Activated CD8-positive, alpha-beta T cell treated with anti-CD3 and anti-CD28 coated beads, Interleukin-2, amount 10 ng/mL, durations not matched to agents 7 days and 5 days (primary cell): ENCODE results near the gene DCX. TPM values are rescaled to one million over a fixed set of nuclear protein-coding genes. Genes with fewer than 3 reads are reported as not detected.
"Not testable (repeated sequence)": the region's sequence is repeated elsewhere in the genome, so short reads cannot be mapped to it uniquely, and the experiment has no call there.

Experiments
- ATAC-seq: fragments of 150-1000 bp; cut with Tn5 transposase; one replicate; pipeline ENCODE4 v1.10.0; 2021; ENCODE audit warnings: moderate library complexity
- CTCF ChIA-PET: fragments of 350-600 bp; sonication (Branson Sonifier 250); formaldehyde crosslinking; loops from one replicate; lab custom pipeline; 2021; ENCODE audit warnings: antibody characterized with exemption; lab: Charles Lee
- POLR2A ChIA-PET: fragments of 350-600 bp; sonication (Branson Sonifier 250); formaldehyde crosslinking; loops from one replicate; lab custom pipeline; 2021; ENCODE audit warnings: antibody characterized with exemption; lab: Charles Lee
- DNase-seq: peaks from one replicate; pipeline ENCODE4 v3.0.0-alpha.2; 2020
- H3K27ac Mint-ChIP-seq: one replicate; pipeline ENCODE4 v1.8.0; 2021; ENCODE audit warnings: mild to moderate bottlenecking, mixed read lengths
- H3K27me3 Mint-ChIP-seq: one replicate; pipeline ENCODE4 v1.8.0; 2021; ENCODE audit warnings: low read depth, mixed read lengths
- H3K36me3 Mint-ChIP-seq: one replicate; pipeline ENCODE4 v1.8.0; 2021; ENCODE audit warnings: low read depth, mixed read lengths
- H3K4me1 Mint-ChIP-seq: one replicate; pipeline ENCODE4 v1.8.0; 2021; ENCODE audit warnings: low read depth, mixed read lengths
- H3K4me3 Mint-ChIP-seq: one replicate; pipeline ENCODE4 v1.8.0; 2021; ENCODE audit warnings: mild to moderate bottlenecking, mixed read lengths
- H3K9me3 Mint-ChIP-seq: one replicate; pipeline ENCODE4 v1.8.0; 2022; ENCODE audit warnings: mixed read lengths; ENCODE audit not compliant: insufficient read depth
- total RNA-seq, 2 experiments: library from RNA; stranded (reverse); gene quantifications; one replicate each; pipeline ENCODE4 v1.2.3, GENCODE V29; 2021

DCX gene
- total RNA-seq, 2 experiments from 2014 or later, result not detected

DNA sequence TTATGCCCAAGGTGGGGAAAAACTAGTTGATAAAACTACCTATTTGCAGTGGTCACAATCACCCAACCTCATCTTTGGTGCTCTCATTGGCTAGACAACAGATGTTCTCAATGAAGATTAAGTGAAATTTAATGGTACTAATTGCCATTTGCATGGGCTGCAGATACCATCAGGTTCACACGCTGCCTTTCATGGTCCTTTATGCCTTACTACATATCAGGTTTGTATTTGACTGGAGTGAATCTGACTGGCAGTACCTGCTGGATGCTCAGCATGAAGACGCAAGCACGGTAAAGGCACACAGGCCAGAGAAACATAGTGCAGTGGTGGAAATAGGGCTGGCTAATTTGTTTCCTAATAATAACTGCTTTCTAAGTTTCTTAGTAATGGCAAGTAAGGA is 48.3 kb downstream of the DCX start:
- ATAC-seq (no peak), DNase-seq (no peak)
- Mint-ChIP-seq H3K4me1 (no peaks in the 10 kb centered on the region), H3K4me3 (no peak overlapping the region), H3K36me3 (no peaks in the 10 kb centered on the region), H3K9me3 (no peaks in the 10 kb centered on the region), H3K27me3 (no peaks in the 10 kb centered on the region), H3K27ac (no peak overlapping the region)
- ChIA-PET POLR2A (no interaction called here), CTCF (no interaction called here)

DNA sequence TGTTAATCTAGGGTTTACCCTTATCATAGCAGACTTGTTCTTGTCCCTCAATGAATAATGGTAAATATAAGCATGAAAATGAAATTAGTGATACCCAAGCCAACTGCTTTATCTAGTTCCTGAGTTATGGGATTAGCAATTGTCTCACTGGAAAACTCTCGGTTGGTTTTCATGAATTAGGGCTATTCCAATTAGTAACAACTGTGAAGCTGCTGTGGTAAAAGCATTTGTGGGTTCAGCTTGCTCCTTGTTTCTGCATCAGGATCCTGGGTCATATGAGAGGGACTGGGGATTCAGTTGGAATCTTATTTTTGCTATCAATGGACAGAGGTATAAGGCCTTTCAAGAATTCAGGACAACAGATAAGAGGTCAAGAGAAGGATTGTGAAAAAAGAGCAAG is 50.2 kb downstream of the DCX start:
- CTCF ChIA-PET, result no interaction called here
- Mint-ChIP-seq H3K9me3 (no peaks in the 10 kb centered on the region), H3K36me3 (no peaks in the 10 kb centered on the region), H3K4me1 (no peaks in the 10 kb centered on the region), H3K27me3 (no peaks in the 10 kb centered on the region), H3K27ac (no peak overlapping the region), H3K4me3 (no peak overlapping the region)
- no peak for DNase-seq
- ATAC-seq, result no peak
- POLR2A ChIA-PET, result no interaction called here

DNA sequence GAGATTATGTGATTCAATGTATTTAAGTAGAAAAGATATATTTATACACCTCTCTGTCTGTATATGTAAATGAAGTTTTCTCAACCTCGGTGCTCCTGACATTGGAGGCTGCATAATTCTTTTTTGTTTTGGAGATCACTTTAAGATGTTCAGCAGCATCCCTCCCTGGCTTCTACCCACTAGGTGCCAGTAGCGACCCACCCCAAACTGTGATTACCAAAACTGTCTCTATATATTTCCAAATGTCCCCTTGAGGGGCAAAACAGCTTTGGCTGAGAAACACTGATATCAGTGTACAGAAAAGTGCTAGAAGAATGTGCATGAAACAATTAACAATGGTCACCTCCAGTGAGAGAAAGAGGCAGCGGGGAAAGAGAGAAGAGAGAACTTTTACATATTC is 51.2 kb downstream of the DCX start:
- DNase-seq (no peak), ATAC-seq (no peak)
- H3K27ac Mint-ChIP-seq, result no peak overlapping the region
- ChIA-PET POLR2A (no interaction called here), CTCF (no interaction called here)
- H3K4me1 Mint-ChIP-seq, result no peaks in the 10 kb centered on the region
- H3K9me3 Mint-ChIP-seq, result no peaks in the 10 kb centered on the region
- H3K4me3 Mint-ChIP-seq, result no peak overlapping the region
- H3K27me3 Mint-ChIP-seq, result no peaks in the 10 kb centered on the region
- H3K36me3 Mint-ChIP-seq, result no peaks in the 10 kb centered on the region

DNA sequence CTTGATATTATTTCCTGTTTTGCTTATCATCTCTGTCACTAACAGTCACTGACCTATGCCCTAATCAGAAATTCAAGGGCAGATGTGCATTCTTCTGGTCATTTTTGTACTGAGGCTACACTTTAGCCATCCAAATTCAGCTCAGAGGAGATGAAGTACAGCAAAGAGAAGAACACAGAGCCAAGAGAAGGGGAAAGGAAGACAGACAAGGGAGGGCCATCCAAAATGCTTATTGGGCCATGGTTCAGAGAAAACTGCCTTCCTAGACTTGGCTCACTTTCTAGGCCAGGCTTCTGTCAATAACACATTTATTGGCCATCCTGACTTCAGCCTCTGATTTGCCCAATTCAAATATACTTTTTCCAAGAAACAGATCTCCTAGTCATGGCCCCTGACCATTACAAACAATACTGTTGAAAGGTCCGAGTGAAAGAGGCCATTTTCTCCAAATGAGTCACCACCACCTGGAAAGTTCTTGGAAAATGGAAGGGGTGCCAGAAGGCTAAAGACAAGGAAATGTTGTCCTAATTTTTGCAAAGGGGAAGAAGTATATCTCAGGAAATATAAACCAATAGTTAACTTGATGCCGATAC is 56.4 kb downstream of the DCX start:
- ChIA-PET POLR2A (interaction anchor here (0.7 kb wide), 1 partner anchor 890 kb away, joined by 3 read pairs; no protein-coding TSS in a partner anchor), CTCF (no interaction called here)
- H3K27ac Mint-ChIP-seq, result no peak overlapping the region
- H3K4me1 Mint-ChIP-seq, result no peaks in the 10 kb centered on the region
- H3K9me3 Mint-ChIP-seq, result no peaks in the 10 kb centered on the region
- no peak overlapping the region for H3K4me3 Mint-ChIP-seq
- H3K36me3 Mint-ChIP-seq, result no peaks in the 10 kb centered on the region
- DNase-seq (no peak), ATAC-seq (no peak)
- H3K27me3 Mint-ChIP-seq, result no peaks in the 10 kb centered on the region

DNA sequence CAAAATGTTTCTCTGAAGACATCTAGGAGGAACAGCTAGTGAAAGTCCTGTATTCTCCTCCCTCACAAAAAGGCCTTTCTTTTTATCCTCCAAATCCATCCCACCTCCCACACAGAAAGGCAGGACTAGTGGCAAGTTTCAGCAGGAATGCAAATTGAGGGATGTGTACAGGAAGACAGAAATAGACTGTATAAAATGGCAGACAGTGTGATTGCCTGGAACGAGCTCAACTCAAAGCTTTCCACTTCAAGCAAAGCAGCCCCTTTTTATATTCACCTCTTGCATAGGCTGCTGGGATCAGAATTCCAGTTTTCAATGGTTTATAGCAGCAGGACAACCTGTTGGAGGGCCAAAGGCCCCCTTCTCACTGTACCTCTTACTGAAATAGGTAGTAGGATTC is 57.5 kb downstream of the DCX start:
- Mint-ChIP-seq H3K4me1 (no peaks in the 10 kb centered on the region), H3K27ac (no peak overlapping the region), H3K27me3 (no peaks in the 10 kb centered on the region), H3K36me3 (no peaks in the 10 kb centered on the region), H3K9me3 (no peaks in the 10 kb centered on the region), H3K4me3 (no peak overlapping the region)
- no peak for DNase-seq
- POLR2A ChIA-PET, result no interaction called here
- ATAC-seq, result no peak
- CTCF ChIA-PET, result no interaction called here

DNA sequence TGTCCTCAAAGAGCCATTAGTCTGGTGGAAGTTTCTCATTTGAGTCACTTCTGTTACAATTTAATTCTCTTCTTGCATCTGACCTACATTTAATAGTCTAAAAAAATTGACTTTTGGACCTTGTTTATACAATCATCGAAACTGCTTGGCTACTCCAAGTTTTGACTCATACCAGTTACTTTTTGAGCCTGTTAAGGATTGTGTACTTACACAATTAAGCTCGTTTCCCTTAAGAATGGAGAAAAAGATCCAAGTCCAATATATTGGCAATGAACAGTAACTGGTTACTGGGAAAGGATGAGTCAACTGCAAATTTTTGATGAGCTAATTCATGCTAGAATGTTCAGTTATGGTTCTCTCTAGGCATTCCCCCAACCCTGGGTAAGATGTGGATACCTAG is 58.2 kb downstream of the DCX start:
- ATAC-seq (no peak), DNase-seq (no peak)
- H3K9me3 Mint-ChIP-seq, result no peaks in the 10 kb centered on the region
- no peaks in the 10 kb centered on the region for H3K4me1 Mint-ChIP-seq
- H3K36me3 Mint-ChIP-seq, result no peaks in the 10 kb centered on the region
- ChIA-PET POLR2A (no interaction called here), CTCF (no interaction called here)
- H3K4me3 Mint-ChIP-seq, result no peak overlapping the region
- no peaks in the 10 kb centered on the region for H3K27me3 Mint-ChIP-seq
- H3K27ac Mint-ChIP-seq, result no peak overlapping the region

DNA sequence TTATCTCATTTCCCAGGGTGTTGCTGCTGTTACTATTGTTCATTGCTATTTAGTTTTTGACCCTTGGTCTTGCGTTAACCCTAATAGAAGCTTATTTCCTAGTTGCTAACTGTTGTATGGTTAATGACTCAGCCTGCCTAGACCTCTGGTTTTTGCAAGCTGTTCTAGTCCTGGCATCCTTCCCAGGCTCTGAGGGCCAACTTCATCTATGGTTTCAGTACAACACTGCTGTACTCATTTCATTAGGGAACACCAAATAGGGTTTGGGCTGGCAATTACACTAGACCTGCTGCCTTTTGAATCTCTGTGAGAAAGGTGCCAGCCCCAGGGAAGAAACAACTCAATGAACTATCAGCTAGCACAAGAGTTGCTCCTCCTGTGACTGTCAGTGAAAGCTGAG is 59.6 kb downstream of the DCX start:
- CTCF ChIA-PET, result no interaction called here
- no peak overlapping the region for H3K4me3 Mint-ChIP-seq
- no peak for ATAC-seq
- H3K9me3 Mint-ChIP-seq, result no peaks in the 10 kb centered on the region
- POLR2A ChIA-PET, result no interaction called here
- H3K27ac Mint-ChIP-seq, result no peak overlapping the region
- no peaks in the 10 kb centered on the region for H3K27me3 Mint-ChIP-seq
- no peaks in the 10 kb centered on the region for H3K4me1 Mint-ChIP-seq
- H3K36me3 Mint-ChIP-seq, result no peaks in the 10 kb centered on the region
- DNase-seq, result no peak

DNA sequence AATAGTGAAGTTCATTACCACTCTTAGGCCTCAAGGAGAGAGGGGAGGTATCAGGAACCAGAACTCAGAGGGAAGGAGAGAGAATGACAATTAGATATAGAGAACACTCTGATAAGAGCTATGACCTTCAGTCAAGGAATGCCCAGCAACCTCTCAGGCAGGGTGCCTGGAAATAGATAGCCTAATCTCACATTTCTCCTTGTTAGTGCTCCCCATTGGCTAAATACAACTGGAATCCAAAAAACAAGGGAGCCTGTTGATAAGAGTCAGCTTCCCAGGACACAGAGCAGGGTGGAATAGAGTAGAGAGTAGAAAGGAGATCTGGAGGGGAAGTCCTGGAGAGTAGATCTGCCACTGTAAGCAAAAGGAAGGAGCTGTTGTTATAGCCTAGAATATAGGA is 62.1 kb downstream of the DCX start:
- Mint-ChIP-seq H3K9me3 (no peaks in the 10 kb centered on the region), H3K4me1 (no peaks in the 10 kb centered on the region), H3K27ac (no peak overlapping the region), H3K27me3 (no peaks in the 10 kb centered on the region), H3K4me3 (no peak overlapping the region), H3K36me3 (no peaks in the 10 kb centered on the region)
- no peak for ATAC-seq
- DNase-seq, result no peak
- ChIA-PET CTCF (no interaction called here), POLR2A (no interaction called here)

DNA sequence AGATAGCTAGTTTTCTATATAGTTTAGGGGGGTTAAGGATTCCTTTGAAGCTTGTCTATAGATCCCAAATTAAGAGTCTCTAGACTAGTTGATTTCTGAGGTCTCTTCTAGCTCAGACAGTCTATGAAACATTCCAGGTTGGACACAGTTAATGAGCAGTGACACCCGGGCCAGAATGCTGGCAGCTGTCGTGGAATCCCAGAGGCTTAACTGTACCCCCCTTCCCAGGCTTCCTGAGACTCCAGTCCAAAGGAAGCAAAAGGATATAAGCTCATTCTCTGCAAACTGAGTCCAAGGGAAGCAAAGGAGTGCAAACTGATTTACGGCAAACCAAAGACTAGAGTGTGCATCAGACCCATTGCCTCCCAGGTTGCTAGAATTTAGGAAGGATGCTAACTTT is 62.9 kb downstream of the DCX start:
- CTCF ChIA-PET, result no interaction called here
- ATAC-seq (no peak), DNase-seq (no peak)
- H3K27ac Mint-ChIP-seq, result no peak overlapping the region
- H3K4me1 Mint-ChIP-seq, result no peaks in the 10 kb centered on the region
- H3K9me3 Mint-ChIP-seq, result no peaks in the 10 kb centered on the region
- no peaks in the 10 kb centered on the region for H3K36me3 Mint-ChIP-seq
- POLR2A ChIA-PET, result no interaction called here
- no peak overlapping the region for H3K4me3 Mint-ChIP-seq
- no peaks in the 10 kb centered on the region for H3K27me3 Mint-ChIP-seq

DNA sequence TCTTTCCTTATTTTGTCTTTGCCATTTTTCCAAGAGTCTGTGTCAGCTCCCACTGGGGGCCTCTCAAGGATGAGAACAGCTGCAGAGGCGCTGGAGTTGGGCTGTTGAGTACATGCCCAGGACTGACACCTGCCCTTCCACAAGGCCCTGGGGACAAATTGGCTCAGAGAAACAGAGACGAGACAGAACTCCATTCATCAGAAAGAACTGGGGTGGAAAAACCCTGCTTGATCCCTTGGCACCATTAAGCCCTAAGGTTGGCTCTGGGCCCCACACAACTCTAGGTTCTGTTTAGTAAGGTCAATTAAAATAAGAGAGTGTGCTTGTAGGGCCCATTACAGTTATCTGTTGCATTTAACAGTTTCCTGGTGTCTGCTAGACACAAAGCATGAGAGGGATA is 63.6 kb downstream of the DCX start:
- Mint-ChIP-seq H3K27ac (no peak overlapping the region), H3K9me3 (no peaks in the 10 kb centered on the region), H3K27me3 (no peaks in the 10 kb centered on the region), H3K4me3 (no peak overlapping the region), H3K36me3 (no peaks in the 10 kb centered on the region), H3K4me1 (no peaks in the 10 kb centered on the region)
- ChIA-PET CTCF (no interaction called here), POLR2A (no interaction called here)
- no peak for DNase-seq
- ATAC-seq, result no peak

DNA sequence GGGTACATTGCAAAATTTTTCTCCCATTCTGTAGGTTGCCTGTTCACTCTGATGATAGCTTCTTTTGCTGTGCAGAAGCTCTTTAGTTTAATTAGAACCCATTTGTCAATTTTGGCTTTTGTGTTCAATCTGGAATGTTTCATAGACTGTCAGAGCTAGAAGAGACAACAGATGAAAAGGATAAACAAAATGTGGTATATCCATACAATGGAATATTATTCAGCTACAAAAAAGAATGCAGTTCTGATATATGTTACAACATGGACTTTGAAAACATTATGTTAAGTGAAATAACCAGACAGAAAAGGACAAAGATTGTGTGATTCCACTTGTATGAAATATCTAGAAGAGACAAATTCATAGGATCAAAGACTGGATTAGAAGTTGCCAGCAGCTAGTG is 65.8 kb downstream of the DCX start:
- H3K27ac Mint-ChIP-seq, POLR2A ChIA-PET, ATAC-seq, DNase-seq, H3K36me3 Mint-ChIP-seq, H3K4me1 Mint-ChIP-seq, H3K9me3 Mint-ChIP-seq, CTCF ChIA-PET, H3K27me3 Mint-ChIP-seq, H3K4me3 Mint-ChIP-seq: not testable (repeated sequence)

DNA sequence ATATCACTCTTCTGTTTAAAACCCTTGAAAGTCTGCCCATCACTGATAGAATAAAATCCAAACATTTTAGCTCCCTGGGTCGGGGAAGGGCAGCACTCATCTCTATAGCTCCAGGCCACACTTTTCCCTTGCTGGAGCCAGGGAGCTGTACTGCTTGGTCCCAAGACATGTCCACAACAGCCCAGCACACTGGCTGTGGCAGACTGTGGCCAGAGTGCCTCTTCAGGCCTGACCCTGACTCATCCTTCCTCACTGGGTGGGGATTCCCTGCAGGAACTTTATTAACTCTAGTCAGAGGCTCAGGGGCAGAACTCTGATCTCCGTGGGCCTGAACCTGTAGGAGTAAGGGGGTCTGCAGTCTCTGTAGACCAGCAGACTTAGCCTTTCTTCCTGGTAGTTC is 71.9 kb downstream of the DCX start:
- Mint-ChIP-seq H3K36me3 (no peaks in the 10 kb centered on the region), H3K27ac (no peak overlapping the region), H3K9me3 (no peaks in the 10 kb centered on the region), H3K4me1 (no peaks in the 10 kb centered on the region), H3K4me3 (no peak overlapping the region), H3K27me3 (no peaks in the 10 kb centered on the region)
- POLR2A ChIA-PET, result no interaction called here
- no peak for DNase-seq
- ATAC-seq, result no peak
- CTCF ChIA-PET, result no interaction called here

DNA sequence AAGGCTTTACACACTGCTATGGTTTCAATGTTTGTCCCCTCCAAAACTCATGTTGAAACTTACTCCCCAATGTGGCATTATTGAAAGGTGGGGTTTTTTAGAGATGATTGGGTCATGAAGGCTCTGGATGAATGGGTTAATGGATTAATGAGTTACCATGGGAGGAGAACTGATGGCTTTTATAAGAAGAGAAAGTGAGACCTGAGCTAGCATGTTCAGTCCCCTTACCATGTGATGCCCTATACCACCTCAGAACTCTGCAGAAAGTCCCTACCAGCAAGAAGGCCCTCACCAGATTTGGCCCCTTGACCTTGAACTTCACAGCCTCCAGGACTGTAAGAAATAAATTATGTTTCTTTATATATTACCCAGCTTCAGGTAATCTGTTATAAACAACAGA is 72.8 kb downstream of the DCX start:
- POLR2A ChIA-PET, result no interaction called here
- CTCF ChIA-PET, result no interaction called here
- H3K9me3 Mint-ChIP-seq, result no peaks in the 10 kb centered on the region

More for the DNA sequence above, 72.8 kb downstream of the DCX start:
- Mint-ChIP-seq H3K27ac (no peak overlapping the region), H3K4me3 (no peak overlapping the region), H3K36me3 (no peaks in the 10 kb centered on the region), H3K27me3 (no peaks in the 10 kb centered on the region), H3K4me1 (no peaks in the 10 kb centered on the region)
- no peak for ATAC-seq
- no peak for DNase-seq
